ENCODE results near the gene TLCD2. TPM values are rescaled to one million over a fixed set of nuclear protein-coding genes. Genes with fewer than 3 reads are reported as not detected.

TLCD2 gene
- total and polyA plus RNA-seq, 4 donors, result 1.2 to 7.3 (median 3.4) TPM

DNA sequence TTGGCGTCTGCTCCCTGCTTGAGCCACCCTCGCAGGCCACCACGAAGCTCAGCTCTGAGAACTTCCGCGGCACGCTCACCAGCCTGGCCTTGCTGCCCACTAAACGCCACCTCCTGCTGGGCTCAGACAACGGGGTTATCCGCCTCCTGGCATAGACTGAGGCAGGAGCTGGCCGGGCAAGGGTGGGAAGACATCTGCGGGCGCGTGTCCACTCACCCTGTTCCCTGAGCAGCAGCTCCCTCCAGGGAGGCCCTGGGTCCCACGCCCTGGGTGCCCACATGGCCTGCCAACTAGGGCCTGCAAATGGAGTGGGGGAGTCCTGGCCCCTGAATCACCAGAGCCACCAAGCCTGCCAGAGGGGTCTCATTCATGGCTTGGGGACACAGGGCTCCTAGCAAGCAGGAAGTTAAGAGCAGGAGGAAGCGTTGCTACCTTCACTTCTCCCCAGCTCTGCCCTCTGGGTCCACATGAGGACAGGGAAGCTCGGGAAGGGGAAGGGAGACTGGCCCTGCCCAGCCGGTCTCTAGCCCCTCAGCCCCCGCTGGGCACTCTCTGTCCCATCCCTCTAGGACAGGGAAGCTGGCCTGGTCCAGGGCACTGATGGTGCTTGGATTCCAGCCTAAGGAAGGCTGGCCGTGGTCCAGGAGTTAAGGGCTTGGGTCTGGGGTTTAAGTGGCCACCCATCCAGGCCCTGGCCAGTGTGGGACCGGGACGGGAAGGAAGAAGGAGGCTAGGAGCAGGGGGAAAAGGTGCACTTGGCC, 27.5 kb upstream of the TLCD2 start:
- Histone ChIP-seq H3K36me3 (ENCODE audit: control insufficient read depth in 4 of 4, insufficient read depth in 3 of 4, low read depth in 1 of 4, low read length in 3 of 4) (peaks cover 0 to 10% (median 6%) of the 10 kb centered on the region in 4 donors), H3K4me1 (ENCODE audit: control insufficient read depth in 4 of 4, insufficient read depth in 4 of 4, low read length in 3 of 4) (peaks cover 8 to 42% (median 32%) of the 10 kb centered on the region in 4 donors), H3K27ac (ENCODE audit: low read depth in 1 of 2, low read length in 2 of 2) (peak overlapping the region; percentile 87 to 96), H3K4me3 (ENCODE audit: low read depth in 1 of 3, low read length in 3 of 3) (peak overlapping the region in 2 of 3 donors; percentile 7 to 31), H3K9ac (ENCODE audit: low read depth in 1 of 2, low read length in 2 of 2) (peak overlapping the region; percentile 67 to 71), H3K9me3 (ENCODE audit: control insufficient read depth in 4 of 4, low read length in 3 of 4) (no peaks in the 10 kb centered on the region), H3K27me3 (ENCODE audit: control insufficient read depth in 4 of 4, insufficient read depth in 4 of 4, low read length in 3 of 4) (no peaks in the 10 kb centered on the region)
- no peak for TF ChIP-seq NR2F2 (IDR thresholded peaks at IDR 0.05)
- no peak for TF ChIP-seq HNF4G (IDR thresholded peaks at IDR 0.05)
- TF ChIP-seq SP1 (IDR thresholded peaks at IDR 0.05), result no peak
- no peak for TF ChIP-seq TAF1 (conservative IDR thresholded peaks at IDR 0.05)
- no peak for TF ChIP-seq EGR1 (IDR thresholded peaks at IDR 0.05; ENCODE audit: low read depth in 2 of 2)
- no peak for TF ChIP-seq JUND (IDR thresholded peaks at IDR 0.05)
- TF ChIP-seq FOXA2 (IDR thresholded peaks at IDR 0.05), result no peak
- DNase-seq (ENCODE audit: low spot score), result peak; percentile 34
- WGBS, result 46% methylated on average over 21 of the region's 21 CpGs

DNA sequence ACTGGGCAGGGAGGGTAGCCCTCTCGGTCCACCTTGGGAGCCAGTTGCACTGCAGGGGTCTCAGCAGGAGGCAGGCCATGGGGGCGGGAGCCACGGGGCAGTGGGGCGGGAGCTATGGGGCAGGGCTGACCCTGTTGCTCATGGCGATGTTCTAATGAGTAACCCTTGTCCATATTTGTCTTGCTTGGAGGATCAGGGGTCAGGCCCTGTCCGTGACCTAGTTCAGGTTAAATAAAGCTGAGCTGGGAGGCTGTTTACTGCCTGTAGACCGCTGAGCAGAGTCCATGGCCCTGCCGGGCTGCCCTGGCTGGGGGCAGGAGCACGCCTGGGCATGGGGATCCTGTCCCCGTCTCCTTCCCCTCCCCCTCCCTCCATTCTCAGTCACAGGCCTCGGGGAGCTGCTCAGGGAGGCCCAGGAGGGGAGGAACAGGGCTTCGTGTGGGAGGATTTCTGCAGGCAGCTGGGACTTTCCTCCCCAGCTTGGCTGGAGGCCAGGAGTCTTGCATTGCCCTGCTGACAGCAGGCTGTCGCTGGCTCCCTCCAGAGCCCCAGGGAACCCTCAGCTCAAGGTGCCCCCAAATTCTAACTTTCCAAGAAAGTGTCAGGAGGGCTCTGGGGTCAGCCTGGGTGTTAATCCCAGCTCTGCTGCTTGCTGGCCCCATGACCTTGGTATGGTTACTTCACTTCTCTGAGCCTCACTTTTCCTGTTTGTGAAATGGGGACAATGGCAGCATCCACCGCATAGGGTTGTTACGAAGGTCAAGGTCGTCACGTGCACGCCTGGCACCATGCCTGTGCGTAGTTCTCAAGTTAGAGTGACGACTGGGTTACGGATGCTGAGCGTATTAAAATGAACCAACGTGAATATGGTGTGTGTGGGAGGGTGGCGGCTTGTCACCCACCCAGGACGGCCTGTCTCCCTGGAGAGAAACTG, 26.4 kb upstream of the TLCD2 start:
- 27% methylated on average over 25 of the region's 25 CpGs for WGBS
- peaks cover 0 to 11% (median 6%) of the 10 kb centered on the region in 4 donors for H3K36me3 ChIP-seq (ENCODE audit: control insufficient read depth in 4 of 4, insufficient read depth in 3 of 4, low read depth in 1 of 4, low read length in 3 of 4)
- TF ChIP-seq EGR1 (IDR thresholded peaks at IDR 0.05; ENCODE audit: low read depth in 2 of 2) (peak; percentile 41 to 48), RXRA (IDR thresholded peaks at IDR 0.05) (peak; percentile 94), GABPA (IDR thresholded peaks at IDR 0.05 in 1 of 2, conservative IDR thresholded peaks at IDR 0.05 in 1 of 2) (peak in 1 of 2 donors; percentile 35), YY1 (IDR thresholded peaks at IDR 0.05) (peak; percentile 68), FOXA2 (IDR thresholded peaks at IDR 0.05) (peak; percentile 78), JUND (IDR thresholded peaks at IDR 0.05) (peak in 1 of 2 donors; percentile 75), SP1 (IDR thresholded peaks at IDR 0.05) (peak; percentile 96), RAD21 (IDR thresholded peaks at IDR 0.05) (peak in 1 of 2 donors; percentile 33), FOXA1 (IDR thresholded peaks at IDR 0.05) (peak; percentile 90), TAF1 (conservative IDR thresholded peaks at IDR 0.05) (no peak), HNF4A (conservative IDR thresholded peaks at IDR 0.05) (peak; percentile 93 to 97), HNF4G (IDR thresholded peaks at IDR 0.05) (peak; percentile 95), NR2F2 (IDR thresholded peaks at IDR 0.05) (peak; percentile 96)
- TF ChIP-seq, protein P1, sequence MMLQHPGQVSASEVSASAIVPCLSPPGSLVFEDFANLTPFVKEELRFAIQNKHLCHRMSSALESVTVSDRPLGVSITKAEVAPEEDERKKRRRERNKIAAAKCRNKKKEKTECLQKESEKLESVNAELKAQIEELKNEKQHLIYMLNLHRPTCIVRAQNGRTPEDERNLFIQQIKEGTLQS (IDR thresholded peaks at IDR 0.05), result peak; percentile 81
- TF ChIP-seq, protein P2, sequence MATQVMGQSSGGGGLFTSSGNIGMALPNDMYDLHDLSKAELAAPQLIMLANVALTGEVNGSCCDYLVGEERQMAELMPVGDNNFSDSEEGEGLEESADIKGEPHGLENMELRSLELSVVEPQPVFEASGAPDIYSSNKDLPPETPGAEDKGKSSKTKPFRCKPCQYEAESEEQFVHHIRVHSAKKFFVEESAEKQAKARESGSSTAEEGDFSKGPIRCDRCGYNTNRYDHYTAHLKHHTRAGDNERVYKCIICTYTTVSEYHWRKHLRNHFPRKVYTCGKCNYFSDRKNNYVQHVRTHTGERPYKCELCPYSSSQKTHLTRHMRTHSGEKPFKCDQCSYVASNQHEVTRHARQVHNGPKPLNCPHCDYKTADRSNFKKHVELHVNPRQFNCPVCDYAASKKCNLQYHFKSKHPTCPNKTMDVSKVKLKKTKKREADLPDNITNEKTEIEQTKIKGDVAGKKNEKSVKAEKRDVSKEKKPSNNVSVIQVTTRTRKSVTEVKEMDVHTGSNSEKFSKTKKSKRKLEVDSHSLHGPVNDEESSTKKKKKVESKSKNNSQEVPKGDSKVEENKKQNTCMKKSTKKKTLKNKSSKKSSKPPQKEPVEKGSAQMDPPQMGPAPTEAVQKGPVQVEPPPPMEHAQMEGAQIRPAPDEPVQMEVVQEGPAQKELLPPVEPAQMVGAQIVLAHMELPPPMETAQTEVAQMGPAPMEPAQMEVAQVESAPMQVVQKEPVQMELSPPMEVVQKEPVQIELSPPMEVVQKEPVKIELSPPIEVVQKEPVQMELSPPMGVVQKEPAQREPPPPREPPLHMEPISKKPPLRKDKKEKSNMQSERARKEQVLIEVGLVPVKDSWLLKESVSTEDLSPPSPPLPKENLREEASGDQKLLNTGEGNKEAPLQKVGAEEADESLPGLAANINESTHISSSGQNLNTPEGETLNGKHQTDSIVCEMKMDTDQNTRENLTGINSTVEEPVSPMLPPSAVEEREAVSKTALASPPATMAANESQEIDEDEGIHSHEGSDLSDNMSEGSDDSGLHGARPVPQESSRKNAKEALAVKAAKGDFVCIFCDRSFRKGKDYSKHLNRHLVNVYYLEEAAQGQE (IDR thresholded peaks at IDR 0.05), result peak; percentile 64
- TF ChIP-seq, protein P3, sequence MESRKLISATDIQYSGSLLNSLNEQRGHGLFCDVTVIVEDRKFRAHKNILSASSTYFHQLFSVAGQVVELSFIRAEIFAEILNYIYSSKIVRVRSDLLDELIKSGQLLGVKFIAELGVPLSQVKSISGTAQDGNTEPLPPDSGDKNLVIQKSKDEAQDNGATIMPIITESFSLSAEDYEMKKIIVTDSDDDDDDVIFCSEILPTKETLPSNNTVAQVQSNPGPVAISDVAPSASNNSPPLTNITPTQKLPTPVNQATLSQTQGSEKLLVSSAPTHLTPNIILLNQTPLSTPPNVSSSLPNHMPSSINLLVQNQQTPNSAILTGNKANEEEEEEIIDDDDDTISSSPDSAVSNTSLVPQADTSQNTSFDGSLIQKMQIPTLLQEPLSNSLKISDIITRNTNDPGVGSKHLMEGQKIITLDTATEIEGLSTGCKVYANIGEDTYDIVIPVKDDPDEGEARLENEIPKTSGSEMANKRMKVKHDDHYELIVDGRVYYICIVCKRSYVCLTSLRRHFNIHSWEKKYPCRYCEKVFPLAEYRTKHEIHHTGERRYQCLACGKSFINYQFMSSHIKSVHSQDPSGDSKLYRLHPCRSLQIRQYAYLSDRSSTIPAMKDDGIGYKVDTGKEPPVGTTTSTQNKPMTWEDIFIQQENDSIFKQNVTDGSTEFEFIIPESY (IDR thresholded peaks at IDR 0.05), result peak; percentile 72
- TF ChIP-seq, protein P4, sequence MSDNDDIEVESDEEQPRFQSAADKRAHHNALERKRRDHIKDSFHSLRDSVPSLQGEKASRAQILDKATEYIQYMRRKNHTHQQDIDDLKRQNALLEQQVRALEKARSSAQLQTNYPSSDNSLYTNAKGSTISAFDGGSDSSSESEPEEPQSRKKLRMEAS (IDR thresholded peaks at IDR 0.05), result peak; percentile 58
- TF ChIP-seq, protein P5, sequence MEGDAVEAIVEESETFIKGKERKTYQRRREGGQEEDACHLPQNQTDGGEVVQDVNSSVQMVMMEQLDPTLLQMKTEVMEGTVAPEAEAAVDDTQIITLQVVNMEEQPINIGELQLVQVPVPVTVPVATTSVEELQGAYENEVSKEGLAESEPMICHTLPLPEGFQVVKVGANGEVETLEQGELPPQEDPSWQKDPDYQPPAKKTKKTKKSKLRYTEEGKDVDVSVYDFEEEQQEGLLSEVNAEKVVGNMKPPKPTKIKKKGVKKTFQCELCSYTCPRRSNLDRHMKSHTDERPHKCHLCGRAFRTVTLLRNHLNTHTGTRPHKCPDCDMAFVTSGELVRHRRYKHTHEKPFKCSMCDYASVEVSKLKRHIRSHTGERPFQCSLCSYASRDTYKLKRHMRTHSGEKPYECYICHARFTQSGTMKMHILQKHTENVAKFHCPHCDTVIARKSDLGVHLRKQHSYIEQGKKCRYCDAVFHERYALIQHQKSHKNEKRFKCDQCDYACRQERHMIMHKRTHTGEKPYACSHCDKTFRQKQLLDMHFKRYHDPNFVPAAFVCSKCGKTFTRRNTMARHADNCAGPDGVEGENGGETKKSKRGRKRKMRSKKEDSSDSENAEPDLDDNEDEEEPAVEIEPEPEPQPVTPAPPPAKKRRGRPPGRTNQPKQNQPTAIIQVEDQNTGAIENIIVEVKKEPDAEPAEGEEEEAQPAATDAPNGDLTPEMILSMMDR (IDR thresholded peaks at IDR 0.05; ENCODE audit: low read depth, low read length, missing input control), result no peak
- H3K9me3 ChIP-seq (ENCODE audit: control insufficient read depth in 4 of 4, low read length in 3 of 4), result no peaks in the 10 kb centered on the region
- H3K9ac ChIP-seq (ENCODE audit: low read depth in 1 of 2, low read length in 2 of 2), result peak overlapping the region; percentile 26 to 67
- H3K4me3 ChIP-seq (ENCODE audit: low read depth in 1 of 3, low read length in 3 of 3), result peak overlapping the region; percentile 31 to 41 (median 41)
- peak overlapping the region; percentile 87 to 96 for H3K27ac ChIP-seq (ENCODE audit: low read depth in 1 of 2, low read length in 2 of 2)
- DNase-seq (ENCODE audit: low spot score), result peak; percentile 73
- no peaks in the 10 kb centered on the region for H3K27me3 ChIP-seq (ENCODE audit: control insufficient read depth in 4 of 4, insufficient read depth in 4 of 4, low read length in 3 of 4)
- peaks cover 8 to 35% (median 27%) of the 10 kb centered on the region in 4 donors for H3K4me1 ChIP-seq (ENCODE audit: control insufficient read depth in 4 of 4, insufficient read depth in 4 of 4, low read length in 3 of 4)

Measured in liver (tissue), 9 donors.